ENCODE results near the gene MAB21L4.

DNA sequence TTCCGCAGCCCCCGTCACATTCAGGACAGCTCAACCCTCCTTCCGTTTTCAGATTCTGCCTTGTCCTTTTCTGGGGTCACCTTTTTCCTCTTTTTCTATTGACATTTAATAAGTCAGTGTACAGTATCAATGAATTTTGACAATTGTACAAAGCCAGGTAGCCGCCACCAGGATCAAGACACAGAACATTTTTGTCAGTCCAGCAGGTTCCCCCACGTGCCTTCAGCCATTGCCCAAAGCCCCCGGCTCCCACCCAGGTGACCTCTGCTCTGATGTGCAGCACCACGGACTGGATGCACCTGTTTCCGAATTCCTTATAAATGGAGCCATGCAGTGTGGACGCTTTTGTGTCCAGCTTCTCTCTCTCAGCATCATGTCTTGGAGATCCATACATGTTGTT lies 40.1 kb upstream of the MAB21L4 start:
- TF ChIP-seq JUN (IDR thresholded peaks at IDR 0.05; ENCODE audit: borderline replicate concordance, insufficient read depth, insufficient read length, low read depth) (no peak), POLR2AphosphoS5 (IDR thresholded peaks at IDR 0.05; ENCODE audit: insufficient read depth, low read depth, low read length) (no peak), POLR2A (IDR thresholded peaks at IDR 0.05; ENCODE audit: low read depth, low read length) (no peak), EZH2 (IDR thresholded peaks at IDR 0.05; ENCODE audit: borderline replicate concordance, low read depth, low read length, severe bottlenecking) (no peak), FOS (IDR thresholded peaks at IDR 0.05; ENCODE audit: borderline replicate concordance, insufficient read depth, low read length) (no peak), GATA2 (IDR thresholded peaks at IDR 0.05; ENCODE audit: insufficient read depth, insufficient read length, low read depth, low read length) (no peak), MYC (IDR thresholded peaks at IDR 0.05; ENCODE audit: low read depth, low read length) (no peak)
- TF ChIP-seq, protein P1, sequence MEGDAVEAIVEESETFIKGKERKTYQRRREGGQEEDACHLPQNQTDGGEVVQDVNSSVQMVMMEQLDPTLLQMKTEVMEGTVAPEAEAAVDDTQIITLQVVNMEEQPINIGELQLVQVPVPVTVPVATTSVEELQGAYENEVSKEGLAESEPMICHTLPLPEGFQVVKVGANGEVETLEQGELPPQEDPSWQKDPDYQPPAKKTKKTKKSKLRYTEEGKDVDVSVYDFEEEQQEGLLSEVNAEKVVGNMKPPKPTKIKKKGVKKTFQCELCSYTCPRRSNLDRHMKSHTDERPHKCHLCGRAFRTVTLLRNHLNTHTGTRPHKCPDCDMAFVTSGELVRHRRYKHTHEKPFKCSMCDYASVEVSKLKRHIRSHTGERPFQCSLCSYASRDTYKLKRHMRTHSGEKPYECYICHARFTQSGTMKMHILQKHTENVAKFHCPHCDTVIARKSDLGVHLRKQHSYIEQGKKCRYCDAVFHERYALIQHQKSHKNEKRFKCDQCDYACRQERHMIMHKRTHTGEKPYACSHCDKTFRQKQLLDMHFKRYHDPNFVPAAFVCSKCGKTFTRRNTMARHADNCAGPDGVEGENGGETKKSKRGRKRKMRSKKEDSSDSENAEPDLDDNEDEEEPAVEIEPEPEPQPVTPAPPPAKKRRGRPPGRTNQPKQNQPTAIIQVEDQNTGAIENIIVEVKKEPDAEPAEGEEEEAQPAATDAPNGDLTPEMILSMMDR (IDR thresholded peaks at IDR 0.05; ENCODE audit: extremely low read depth in 1 of 2, insufficient read depth in 1 of 2, low read depth in 1 of 2, low read length in 2 of 2): no peak

Data from endothelial cell of umbilical vein (primary cell).